Endothelial cell of umbilical vein (primary cell): Measurements from ENCODE around the gene RNF213.

Experiments
- FOS ChIP-seq: IDR thresholded peaks from 2 replicates; pipeline ENCODE4 v1.6.1; 2011; ENCODE audit warnings: mild to moderate bottlenecking, low read length, moderate library complexity, borderline replicate concordance; ENCODE audit not compliant: insufficient read depth
- MYC ChIP-seq: IDR thresholded peaks from one replicate; pipeline ENCODE4 v1.6.1; 2011; ENCODE audit warnings: mild to moderate bottlenecking, low read depth, low read length
- POLR2AphosphoS5 ChIP-seq: IDR thresholded peaks from 2 replicates; pipeline ENCODE4 v1.6.1; 2012; ENCODE audit warnings: low read depth, mild to moderate bottlenecking, control low read depth, low read length, moderate library complexity; ENCODE audit not compliant: insufficient read depth
- TF ChIP-seq, protein P1 (sequence below), 2 donors: IDR thresholded peaks; 1 replicate in 1 of 2; 2 replicates in 1 of 2; pipeline ENCODE4 v1.5.1; 2011; ENCODE audit warnings: low read length in 2 of 2, mild to moderate bottlenecking in 2 of 2, moderate library complexity in 2 of 2, control low read depth in 1 of 2, inconsistent platforms in 1 of 2, low read depth in 1 of 2; ENCODE audit not compliant: insufficient read depth in 1 of 2; ENCODE audit errors: extremely low read depth in 1 of 2

DNA sequence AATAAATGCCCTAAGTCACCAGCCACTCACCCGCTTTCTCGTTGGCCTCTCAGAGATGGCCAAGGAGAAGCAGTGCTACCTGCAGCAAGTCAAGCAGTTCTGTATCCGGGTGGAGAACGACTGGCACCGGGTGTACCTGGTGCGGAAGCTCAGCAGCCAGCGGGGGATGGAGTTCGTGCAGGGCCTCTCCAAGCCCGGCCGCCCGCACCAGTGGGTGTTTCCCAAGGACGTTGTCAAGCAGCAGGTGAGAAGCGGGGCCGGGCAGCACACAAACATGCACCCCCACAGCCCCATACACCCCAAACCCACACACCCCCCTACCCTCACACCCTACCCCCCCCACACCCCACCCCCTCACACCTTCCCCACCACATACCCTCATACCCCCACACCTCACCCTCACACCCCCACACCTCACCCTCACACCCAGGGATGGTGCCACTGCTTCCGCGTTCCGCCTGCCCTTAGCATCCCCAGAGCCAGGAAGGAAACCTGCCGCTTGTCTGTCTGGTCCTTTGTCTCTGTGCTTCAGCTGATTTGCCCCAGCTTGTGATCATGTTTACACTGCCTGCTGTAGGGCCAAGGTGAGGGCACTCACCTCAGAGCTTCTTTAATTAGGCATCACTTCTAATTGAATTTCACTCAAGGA, 112.4 kb downstream of the RNF213 start:
- TF ChIP-seq, protein P1, sequence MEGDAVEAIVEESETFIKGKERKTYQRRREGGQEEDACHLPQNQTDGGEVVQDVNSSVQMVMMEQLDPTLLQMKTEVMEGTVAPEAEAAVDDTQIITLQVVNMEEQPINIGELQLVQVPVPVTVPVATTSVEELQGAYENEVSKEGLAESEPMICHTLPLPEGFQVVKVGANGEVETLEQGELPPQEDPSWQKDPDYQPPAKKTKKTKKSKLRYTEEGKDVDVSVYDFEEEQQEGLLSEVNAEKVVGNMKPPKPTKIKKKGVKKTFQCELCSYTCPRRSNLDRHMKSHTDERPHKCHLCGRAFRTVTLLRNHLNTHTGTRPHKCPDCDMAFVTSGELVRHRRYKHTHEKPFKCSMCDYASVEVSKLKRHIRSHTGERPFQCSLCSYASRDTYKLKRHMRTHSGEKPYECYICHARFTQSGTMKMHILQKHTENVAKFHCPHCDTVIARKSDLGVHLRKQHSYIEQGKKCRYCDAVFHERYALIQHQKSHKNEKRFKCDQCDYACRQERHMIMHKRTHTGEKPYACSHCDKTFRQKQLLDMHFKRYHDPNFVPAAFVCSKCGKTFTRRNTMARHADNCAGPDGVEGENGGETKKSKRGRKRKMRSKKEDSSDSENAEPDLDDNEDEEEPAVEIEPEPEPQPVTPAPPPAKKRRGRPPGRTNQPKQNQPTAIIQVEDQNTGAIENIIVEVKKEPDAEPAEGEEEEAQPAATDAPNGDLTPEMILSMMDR (IDR thresholded peaks at IDR 0.05; ENCODE audit: extremely low read depth in 1 of 2, insufficient read depth in 1 of 2, low read depth in 1 of 2, low read length in 2 of 2): no peak
- no peak for TF ChIP-seq POLR2AphosphoS5
- TF ChIP-seq MYC: no peak
- no peak for TF ChIP-seq FOS
